Measurements from ENCODE around the gene ARID1B. TPM values are rescaled to one million over a fixed set of nuclear protein-coding genes. Genes with fewer than 3 reads are reported as not detected.

ARID1B gene
- total RNA-seq, 2 donors from 2014 or later: 66.7 to 67.3 TPM

- Mint-ChIP-seq H3K27me3 (no peaks in the 10 kb centered on the region), H3K9me3 (no peaks in the 10 kb centered on the region), H3K27ac (peak overlapping the region; percentile 72), H3K4me3 (no peak overlapping the region), H3K4me1 (peaks cover 13% of the 10 kb centered on the region), H3K36me3 (ENCODE audit: low read depth) (peaks cover 88% of the 10 kb centered on the region)
- no peak for ATAC-seq (replicated peaks)
Observed at GRCh38 chr6:157187182-157188083, 410.3 kb downstream of the ARID1B start.

- ATAC-seq (replicated peaks): no peak
- H3K4me3 Mint-ChIP-seq: no peak overlapping the region
- no peaks in the 10 kb centered on the region for H3K9me3 Mint-ChIP-seq
- H3K4me1 Mint-ChIP-seq: peaks cover 11% of the 10 kb centered on the region
- peaks cover 86% of the 10 kb centered on the region for H3K36me3 Mint-ChIP-seq (ENCODE audit: low read depth)
- no peak overlapping the region for H3K27ac Mint-ChIP-seq
- H3K27me3 Mint-ChIP-seq: no peaks in the 10 kb centered on the region
Observed at GRCh38 chr6:157188213-157188612, 411.0 kb downstream of the ARID1B start.

- peaks cover 6% of the 10 kb centered on the region for H3K4me1 Mint-ChIP-seq
- H3K27ac Mint-ChIP-seq: peak overlapping the region; percentile 45
Observed at GRCh38 chr6:157193443-157193996, 416.3 kb downstream of the ARID1B start.

GRCh38 chr6:157194110-157194509, 416.9 kb downstream of the ARID1B start:
- H3K27ac Mint-ChIP-seq: peak overlapping the region; percentile 25
- ATAC-seq (replicated peaks): no peak
- no peaks in the 10 kb centered on the region for H3K27me3 Mint-ChIP-seq
- H3K4me3 Mint-ChIP-seq: no peak overlapping the region
- no peaks in the 10 kb centered on the region for H3K9me3 Mint-ChIP-seq
- peaks cover 65% of the 10 kb centered on the region for H3K36me3 Mint-ChIP-seq (ENCODE audit: low read depth)
- H3K4me1 Mint-ChIP-seq: peaks cover 6% of the 10 kb centered on the region

More at GRCh38 chr6:157193443-157193996, 416.3 kb downstream of the ARID1B start:
- no peak for ATAC-seq (replicated peaks)
- Mint-ChIP-seq H3K27me3 (no peaks in the 10 kb centered on the region), H3K9me3 (no peaks in the 10 kb centered on the region), H3K36me3 (ENCODE audit: low read depth) (peaks cover 70% of the 10 kb centered on the region), H3K4me3 (no peak overlapping the region)

GRCh38 chr6:157194643-157195042, 417.5 kb downstream of the ARID1B start:
- Mint-ChIP-seq H3K4me1 (peaks cover 6% of the 10 kb centered on the region), H3K4me3 (no peak overlapping the region), H3K36me3 (ENCODE audit: low read depth) (peaks cover 60% of the 10 kb centered on the region), H3K27ac (peak overlapping the region; percentile 25), H3K27me3 (no peaks in the 10 kb centered on the region), H3K9me3 (no peaks in the 10 kb centered on the region)
- ATAC-seq (replicated peaks): no peak

GRCh38 chr6:157196391-157196790, 419.2 kb downstream of the ARID1B start:
- Mint-ChIP-seq H3K4me3 (no peak overlapping the region), H3K4me1 (peaks cover 6% of the 10 kb centered on the region), H3K27ac (peak overlapping the region; percentile 76), H3K9me3 (no peaks in the 10 kb centered on the region), H3K36me3 (ENCODE audit: low read depth) (peaks cover 58% of the 10 kb centered on the region), H3K27me3 (no peaks in the 10 kb centered on the region)
- no peak for ATAC-seq (replicated peaks)

- H3K4me3 Mint-ChIP-seq: no peak overlapping the region
- H3K36me3 Mint-ChIP-seq (ENCODE audit: low read depth): peaks cover 60% of the 10 kb centered on the region
- H3K4me1 Mint-ChIP-seq: no peaks in the 10 kb centered on the region
- no peak overlapping the region for H3K27ac Mint-ChIP-seq
- ATAC-seq (replicated peaks): no peak
- no peaks in the 10 kb centered on the region for H3K9me3 Mint-ChIP-seq
- no peaks in the 10 kb centered on the region for H3K27me3 Mint-ChIP-seq
Observed at GRCh38 chr6:157198425-157199279, 421.5 kb downstream of the ARID1B start.

GRCh38 chr6:157200117-157200516, 422.9 kb downstream of the ARID1B start:
- Mint-ChIP-seq H3K4me3 (no peak overlapping the region), H3K27ac (no peak overlapping the region), H3K4me1 (no peaks in the 10 kb centered on the region), H3K9me3 (no peaks in the 10 kb centered on the region), H3K36me3 (ENCODE audit: low read depth) (peaks cover 72% of the 10 kb centered on the region), H3K27me3 (no peaks in the 10 kb centered on the region)
- ATAC-seq (replicated peaks): no peak

- Mint-ChIP-seq H3K9me3 (no peaks in the 10 kb centered on the region), H3K4me3 (no peak overlapping the region), H3K36me3 (ENCODE audit: low read depth) (peaks cover 75% of the 10 kb centered on the region), H3K4me1 (no peaks in the 10 kb centered on the region), H3K27me3 (no peaks in the 10 kb centered on the region), H3K27ac (no peak overlapping the region)
- no peak for ATAC-seq (replicated peaks)
Observed at GRCh38 chr6:157200611-157201010, 423.4 kb downstream of the ARID1B start.

- H3K27ac Mint-ChIP-seq: no peak overlapping the region
- H3K4me1 Mint-ChIP-seq: peaks cover 2% of the 10 kb centered on the region
- H3K27me3 Mint-ChIP-seq: no peaks in the 10 kb centered on the region
- H3K36me3 Mint-ChIP-seq (ENCODE audit: low read depth): peaks cover 75% of the 10 kb centered on the region
- ATAC-seq (replicated peaks): no peak
- H3K4me3 Mint-ChIP-seq: no peak overlapping the region
- no peaks in the 10 kb centered on the region for H3K9me3 Mint-ChIP-seq
Observed at GRCh38 chr6:157201083-157201482, 423.9 kb downstream of the ARID1B start.

GRCh38 chr6:157203312-157203744, 426.1 kb downstream of the ARID1B start:
- Mint-ChIP-seq H3K4me3 (no peak overlapping the region), H3K27me3 (no peaks in the 10 kb centered on the region), H3K36me3 (ENCODE audit: low read depth) (peaks cover 75% of the 10 kb centered on the region), H3K4me1 (peaks cover 6% of the 10 kb centered on the region), H3K27ac (no peak overlapping the region), H3K9me3 (no peaks in the 10 kb centered on the region)
- no peak for ATAC-seq (replicated peaks)

- Mint-ChIP-seq H3K4me1 (peaks cover 6% of the 10 kb centered on the region), H3K4me3 (no peak overlapping the region), H3K27ac (no peak overlapping the region), H3K36me3 (ENCODE audit: low read depth) (peaks cover 78% of the 10 kb centered on the region), H3K27me3 (no peaks in the 10 kb centered on the region), H3K9me3 (no peaks in the 10 kb centered on the region)
- ATAC-seq (replicated peaks): no peak
Observed at GRCh38 chr6:157203764-157204163, 426.6 kb downstream of the ARID1B start.

GRCh38 chr6:157205473-157206358, 428.5 kb downstream of the ARID1B start:
- ATAC-seq (replicated peaks): no peak
- Mint-ChIP-seq H3K4me3 (no peak overlapping the region), H3K27ac (no peak overlapping the region), H3K4me1 (peaks cover 15% of the 10 kb centered on the region), H3K27me3 (no peaks in the 10 kb centered on the region), H3K36me3 (ENCODE audit: low read depth) (peaks cover 88% of the 10 kb centered on the region), H3K9me3 (no peaks in the 10 kb centered on the region)

Data from activated T-helper 17 cell treated with anti-CD3 and anti-CD28 coated beads, Interleukin-2, amount 50 U/mL, for 72 hours (primary cell).